OCI-LY3 (cell line): Measurements from ENCODE around the gene SLC29A3.

Experiments used
- EZH2phosphoT487 ChIP-seq: fragments of 200-600 bp; shearing (Covaris generic); IDR thresholded peaks from 2 replicates; pipeline ENCODE4 v1.6.1; 2018; ENCODE audit warnings: antibody characterized with exemption, mixed run types, low read depth
- TF ChIP-seq, protein P1 (sequence below): fragments of 200-600, 300-600 bp; sonication (generic); IDR thresholded peaks from 2 replicates; pipeline ENCODE4 v1.5.1; 2014; ENCODE audit warnings: antibody characterized with exemption, low read length, low read depth

DNA sequence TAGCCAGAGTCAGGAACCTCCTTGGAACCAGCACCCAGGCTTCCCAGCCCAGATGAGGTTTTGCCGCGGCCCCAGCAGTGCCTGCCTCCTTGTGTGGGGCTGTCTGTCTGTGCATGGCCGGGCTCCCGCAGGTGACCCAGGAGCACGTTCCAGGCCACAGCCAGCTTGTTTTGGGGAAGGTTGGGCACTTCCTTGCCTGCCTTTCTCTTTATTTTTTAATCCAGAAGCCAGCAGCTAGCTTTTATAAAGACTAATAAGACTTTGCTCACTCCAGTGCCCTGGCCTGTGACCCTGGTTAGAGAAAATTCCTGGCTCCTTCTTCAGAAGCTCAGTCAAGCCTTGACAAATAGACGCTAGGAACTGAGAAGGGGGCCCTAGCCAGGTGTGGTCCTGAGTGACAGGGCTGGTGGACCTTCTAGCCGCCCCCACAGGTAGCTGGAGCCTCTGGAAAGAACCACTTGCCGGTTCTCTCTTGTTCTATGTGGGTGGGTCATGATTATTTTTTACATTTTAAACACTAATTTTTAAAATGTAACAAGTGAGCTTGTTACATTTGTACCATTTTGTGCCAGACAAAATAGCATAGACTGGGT, 837 bp downstream of the SLC29A3 start:
- TF ChIP-seq, protein P1, sequence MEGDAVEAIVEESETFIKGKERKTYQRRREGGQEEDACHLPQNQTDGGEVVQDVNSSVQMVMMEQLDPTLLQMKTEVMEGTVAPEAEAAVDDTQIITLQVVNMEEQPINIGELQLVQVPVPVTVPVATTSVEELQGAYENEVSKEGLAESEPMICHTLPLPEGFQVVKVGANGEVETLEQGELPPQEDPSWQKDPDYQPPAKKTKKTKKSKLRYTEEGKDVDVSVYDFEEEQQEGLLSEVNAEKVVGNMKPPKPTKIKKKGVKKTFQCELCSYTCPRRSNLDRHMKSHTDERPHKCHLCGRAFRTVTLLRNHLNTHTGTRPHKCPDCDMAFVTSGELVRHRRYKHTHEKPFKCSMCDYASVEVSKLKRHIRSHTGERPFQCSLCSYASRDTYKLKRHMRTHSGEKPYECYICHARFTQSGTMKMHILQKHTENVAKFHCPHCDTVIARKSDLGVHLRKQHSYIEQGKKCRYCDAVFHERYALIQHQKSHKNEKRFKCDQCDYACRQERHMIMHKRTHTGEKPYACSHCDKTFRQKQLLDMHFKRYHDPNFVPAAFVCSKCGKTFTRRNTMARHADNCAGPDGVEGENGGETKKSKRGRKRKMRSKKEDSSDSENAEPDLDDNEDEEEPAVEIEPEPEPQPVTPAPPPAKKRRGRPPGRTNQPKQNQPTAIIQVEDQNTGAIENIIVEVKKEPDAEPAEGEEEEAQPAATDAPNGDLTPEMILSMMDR, result no peak
- no peak for TF ChIP-seq EZH2phosphoT487
